ENCODE measurements around the gene ARHGAP21.

DNA sequence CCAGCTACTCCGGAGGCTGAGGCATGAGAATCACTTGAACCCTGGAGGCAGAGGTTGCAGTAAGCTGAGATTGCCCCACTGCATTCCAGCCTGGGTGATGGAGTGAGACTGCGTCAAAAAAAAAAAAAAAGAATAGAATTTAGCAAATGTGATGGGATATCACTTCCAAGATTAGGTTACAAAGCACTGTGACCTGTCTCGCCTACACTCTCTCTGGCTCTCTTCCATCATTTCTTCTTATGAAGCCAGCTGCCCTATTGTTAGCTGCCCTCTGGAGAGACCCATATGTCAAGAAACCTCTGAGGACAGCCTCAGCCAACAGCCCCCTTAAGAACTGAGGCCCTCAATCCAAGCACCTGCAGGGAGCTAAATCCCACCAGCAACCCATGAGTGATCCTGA is 28.2 kb downstream of the ARHGAP21 start:
- TF ChIP-seq POLR2A (IDR thresholded peaks at IDR 0.05) = no peak
- TF ChIP-seq, protein P1, sequence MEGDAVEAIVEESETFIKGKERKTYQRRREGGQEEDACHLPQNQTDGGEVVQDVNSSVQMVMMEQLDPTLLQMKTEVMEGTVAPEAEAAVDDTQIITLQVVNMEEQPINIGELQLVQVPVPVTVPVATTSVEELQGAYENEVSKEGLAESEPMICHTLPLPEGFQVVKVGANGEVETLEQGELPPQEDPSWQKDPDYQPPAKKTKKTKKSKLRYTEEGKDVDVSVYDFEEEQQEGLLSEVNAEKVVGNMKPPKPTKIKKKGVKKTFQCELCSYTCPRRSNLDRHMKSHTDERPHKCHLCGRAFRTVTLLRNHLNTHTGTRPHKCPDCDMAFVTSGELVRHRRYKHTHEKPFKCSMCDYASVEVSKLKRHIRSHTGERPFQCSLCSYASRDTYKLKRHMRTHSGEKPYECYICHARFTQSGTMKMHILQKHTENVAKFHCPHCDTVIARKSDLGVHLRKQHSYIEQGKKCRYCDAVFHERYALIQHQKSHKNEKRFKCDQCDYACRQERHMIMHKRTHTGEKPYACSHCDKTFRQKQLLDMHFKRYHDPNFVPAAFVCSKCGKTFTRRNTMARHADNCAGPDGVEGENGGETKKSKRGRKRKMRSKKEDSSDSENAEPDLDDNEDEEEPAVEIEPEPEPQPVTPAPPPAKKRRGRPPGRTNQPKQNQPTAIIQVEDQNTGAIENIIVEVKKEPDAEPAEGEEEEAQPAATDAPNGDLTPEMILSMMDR (IDR thresholded peaks at IDR 0.05) = no peak

Measured in thyroid gland (tissue), 4 donors.